SK-N-MC (cell line): ENCODE measurements around the gene AMZ2.

Source experiments
- EZH2 ChIP-seq: fragments of 200-600 bp; sonication (generic); IDR thresholded peaks from one replicate; pipeline ENCODE4 v1.6.1; 2017; ENCODE audit warnings: antibody characterized with exemption
- FOXP2 ChIP-seq: optimal IDR thresholded peaks from 2 replicates; pipeline ENCODE3; 2011; ENCODE audit warnings: mild to moderate bottlenecking, moderate library complexity; ENCODE audit not compliant: insufficient read depth; ENCODE audit errors: extremely low read length, control extremely low read depth
- POLR2AphosphoS5 ChIP-seq: IDR thresholded peaks from 2 replicates; pipeline ENCODE4 v1.6.1; 2012; ENCODE audit warnings: mild to moderate bottlenecking, low read depth, low read length, borderline replicate concordance

DNA sequence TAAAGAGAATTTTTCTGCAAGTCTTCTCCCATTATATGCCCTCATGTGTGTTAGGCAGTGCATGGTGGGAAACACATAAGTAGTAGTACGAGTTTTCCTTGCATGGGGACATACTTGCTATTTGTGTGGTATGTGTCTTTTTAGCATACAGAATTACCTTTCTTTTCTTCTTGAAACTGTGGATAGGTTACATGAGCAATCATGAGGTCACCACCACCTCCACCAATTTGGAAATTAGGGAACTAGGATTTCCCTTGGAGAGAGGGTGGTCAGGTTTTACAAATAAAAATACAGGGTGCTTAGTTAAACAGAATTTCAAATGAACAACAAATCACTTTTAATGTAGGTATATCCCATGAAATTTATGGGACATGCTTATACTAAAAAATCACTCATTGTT is 16.3 kb upstream of the AMZ2 start:
- TF ChIP-seq POLR2AphosphoS5 = no peak
- TF ChIP-seq EZH2 = no peak
- TF ChIP-seq FOXP2 = no peak
